Stimulated activated CD4-positive, alpha-beta T cell treated with anti-CD3 and anti-CD28 coated beads, Interleukin-12 subunit alpha, Interleukin-12 subunit beta, amount 100 ng/mL, for 24 hours (primary cell): Measurements from ENCODE around the gene CYP27C1.
"Not testable (repeated sequence)": the region's sequence is repeated elsewhere in the genome, so short reads cannot be mapped to it uniquely, and the experiment has no call there.

Source experiments
- DNase-seq, 2 experiments: peaks; one replicate each; pipeline ENCODE4 v3.0.0-alpha.2; 2020; ENCODE audit warnings: low read depth in 2 of 2

Gene CYP27C1

GRCh38 chr2:127220102-127220767 is at the start of gene CYP27C1:
Gene CYP27C1 (minus strand): TSS chr2:127220299. CDS start chr2:127220270, 29 bp downstream.
- no peak for DNase-seq

DNA sequence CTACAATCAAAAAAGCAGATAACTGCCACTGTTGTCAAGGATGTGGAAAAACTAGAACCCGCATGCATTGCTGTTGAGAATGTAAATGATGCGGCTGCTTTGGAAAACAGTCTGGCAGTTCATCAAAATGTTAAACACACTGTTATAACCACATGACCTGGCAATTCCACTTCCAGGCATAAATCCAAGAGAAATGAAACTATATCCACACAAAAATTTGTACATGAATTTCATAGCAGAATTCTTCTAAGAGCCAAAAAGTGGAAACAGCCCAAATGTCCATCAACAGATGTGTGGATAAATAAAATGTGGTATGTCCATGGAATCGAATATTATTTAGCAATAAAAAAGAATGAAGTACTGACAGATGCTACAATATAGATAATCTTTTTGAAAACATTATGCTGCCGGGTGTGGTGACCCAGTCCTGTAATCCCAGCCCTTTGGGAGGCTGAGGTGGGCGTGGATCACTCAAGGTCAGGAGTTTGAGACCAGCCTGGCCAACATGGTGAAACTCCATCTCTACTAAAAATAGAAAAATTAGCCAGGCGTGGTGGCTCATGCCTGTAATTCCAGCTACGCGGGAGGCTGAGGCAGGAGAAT is 41.8 kb upstream of the CYP27C1 start:
- no peak for DNase-seq

DNA sequence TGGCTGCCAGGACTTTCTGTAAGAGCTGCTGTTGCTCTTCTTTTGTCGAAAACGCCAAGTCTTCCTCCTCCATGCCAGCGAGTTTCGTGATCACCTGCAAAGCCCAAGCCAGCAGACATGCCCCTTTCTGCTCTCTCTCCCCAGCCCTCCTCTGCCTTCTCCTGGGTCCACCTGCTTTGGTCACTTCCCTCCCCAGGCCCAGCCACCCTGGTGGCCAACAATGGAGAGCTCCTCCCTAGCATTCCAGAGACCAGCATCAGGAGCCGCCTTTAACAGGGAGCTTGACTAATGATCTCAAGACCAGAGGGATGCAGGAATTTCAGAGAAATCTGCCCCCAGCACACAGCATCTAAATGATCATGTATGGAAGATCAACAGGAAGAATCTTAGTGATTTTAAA is 39.3 kb upstream of the CYP27C1 start:
- DNase-seq: no peak

DNA sequence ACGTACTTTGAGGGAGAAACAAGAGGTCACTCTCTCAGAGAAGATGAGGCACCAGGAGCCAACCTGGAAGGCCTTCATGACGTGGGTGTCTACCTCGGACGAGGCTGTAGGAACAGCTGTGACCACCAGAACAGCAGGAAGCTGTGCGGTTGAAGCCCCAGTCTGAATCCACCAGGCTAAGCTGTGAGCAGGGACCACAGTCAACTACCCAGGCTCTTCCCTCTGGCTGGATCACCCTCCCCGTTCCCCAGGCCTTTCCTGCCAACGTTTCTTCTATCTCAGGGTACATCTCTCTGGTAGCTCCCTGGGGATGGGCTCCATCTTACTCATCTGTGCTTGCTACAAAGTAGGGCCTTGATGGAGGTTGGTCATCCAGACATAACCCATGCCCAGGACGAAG is 36.8 kb upstream of the CYP27C1 start:
- no peak for DNase-seq

DNA sequence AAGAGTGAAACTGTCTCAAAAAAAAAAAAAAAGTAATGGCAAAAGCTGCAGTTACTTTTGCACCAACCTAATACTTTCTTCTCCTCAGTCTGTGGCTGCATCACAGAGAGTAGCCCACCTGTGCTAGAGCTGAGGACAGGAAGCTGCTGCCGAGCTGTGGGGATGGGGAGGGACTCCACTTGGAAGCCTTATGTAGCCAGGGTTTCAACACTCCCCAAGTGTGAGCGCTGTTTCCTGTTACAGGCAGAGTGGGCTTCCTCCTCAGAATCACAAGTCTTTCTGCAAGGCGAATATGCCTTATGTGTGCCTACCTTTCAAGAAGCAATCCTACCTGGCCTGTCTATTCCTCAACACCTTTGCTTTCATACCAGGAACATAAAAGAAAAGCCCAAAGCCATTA is 36.3 kb upstream of the CYP27C1 start:
- no peak for DNase-seq

GRCh38 chr2:127255721-127256120 is 35.6 kb upstream of the CYP27C1 start:
- DNase-seq: no peak

GRCh38 chr2:127255146-127255545 is 35.0 kb upstream of the CYP27C1 start:
- no peak for DNase-seq

GRCh38 chr2:127254386-127254981 is 34.4 kb upstream of the CYP27C1 start:
- DNase-seq: no peak

- DNase-seq: not testable (repeated sequence)
These were observed 21.1 kb upstream of the CYP27C1 start for GRCh38 chr2:127241184-127241583.

DNA sequence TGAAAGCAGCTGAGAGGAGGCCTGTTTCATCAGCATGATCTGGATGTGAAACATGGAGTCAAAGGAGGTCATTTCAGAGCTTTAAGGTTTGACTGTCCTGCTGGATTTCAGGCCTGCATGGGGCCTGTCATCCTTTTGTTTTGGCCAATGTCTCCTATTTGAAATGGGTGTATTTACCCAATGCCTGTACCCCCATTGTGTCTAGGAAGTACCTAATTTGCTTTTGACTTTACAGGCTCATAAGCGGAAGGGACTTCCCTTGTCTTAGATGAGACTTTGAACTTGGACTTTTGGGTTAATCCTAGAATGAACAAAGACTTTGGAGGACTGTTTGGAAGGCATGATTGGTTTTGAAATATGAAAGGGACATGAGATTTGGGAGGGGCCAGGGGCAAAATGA is 19.3 kb upstream of the CYP27C1 start:
- DNase-seq: no peak

DNA sequence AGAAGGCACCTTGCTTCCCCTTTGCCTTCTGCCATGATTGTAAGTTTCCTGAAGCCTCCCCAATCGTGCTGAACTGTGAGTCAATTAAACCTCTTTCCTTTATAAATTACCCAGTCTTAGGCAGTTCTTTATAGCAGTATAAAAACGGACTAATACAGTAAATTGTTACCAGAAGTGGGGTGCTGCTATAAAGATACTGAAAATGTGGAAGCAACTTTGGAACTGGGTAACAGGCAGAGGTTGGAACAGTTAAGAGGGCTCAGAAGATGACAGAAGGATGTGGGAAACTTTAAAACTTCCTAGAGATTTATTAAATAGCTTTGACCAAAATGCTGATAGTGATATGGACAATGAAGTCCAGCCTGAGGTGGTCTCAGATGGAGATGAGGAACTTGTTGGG is 17.7 kb upstream of the CYP27C1 start:
- DNase-seq: not testable (repeated sequence)

DNA sequence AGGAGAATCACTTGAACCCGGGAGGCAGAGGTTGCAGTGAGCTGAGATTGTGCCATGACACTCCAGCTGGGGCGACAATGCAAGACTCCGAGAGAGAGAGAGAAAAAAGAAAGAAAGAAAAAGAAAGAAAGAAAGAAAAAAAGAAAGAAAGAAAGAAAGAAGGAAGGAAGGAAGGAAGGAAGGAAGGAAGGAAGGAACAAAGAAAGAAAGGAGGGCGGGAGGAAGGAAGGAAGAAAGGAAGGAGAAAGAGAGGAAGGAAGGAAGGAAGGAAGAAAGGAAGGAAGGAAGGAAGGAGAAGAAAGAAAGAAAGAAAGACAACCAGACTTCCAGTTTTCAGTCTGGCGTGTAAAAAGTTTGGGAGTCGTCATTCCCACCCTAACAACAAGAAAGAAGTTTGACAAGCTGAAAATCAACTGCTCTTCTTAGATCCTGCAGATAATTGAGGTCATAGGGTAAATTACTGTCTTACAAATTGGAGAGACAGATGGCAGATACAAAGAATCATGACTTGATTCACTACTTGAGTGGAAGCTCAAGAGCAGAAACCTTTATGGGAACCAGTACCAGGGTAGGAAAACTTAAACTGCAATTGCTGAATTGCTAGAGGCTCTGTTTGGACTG is 15.1 kb upstream of the CYP27C1 start:
- DNase-seq: no peak

GRCh38 chr2:127233710-127234109 is 13.6 kb upstream of the CYP27C1 start:
- no peak for DNase-seq

DNA sequence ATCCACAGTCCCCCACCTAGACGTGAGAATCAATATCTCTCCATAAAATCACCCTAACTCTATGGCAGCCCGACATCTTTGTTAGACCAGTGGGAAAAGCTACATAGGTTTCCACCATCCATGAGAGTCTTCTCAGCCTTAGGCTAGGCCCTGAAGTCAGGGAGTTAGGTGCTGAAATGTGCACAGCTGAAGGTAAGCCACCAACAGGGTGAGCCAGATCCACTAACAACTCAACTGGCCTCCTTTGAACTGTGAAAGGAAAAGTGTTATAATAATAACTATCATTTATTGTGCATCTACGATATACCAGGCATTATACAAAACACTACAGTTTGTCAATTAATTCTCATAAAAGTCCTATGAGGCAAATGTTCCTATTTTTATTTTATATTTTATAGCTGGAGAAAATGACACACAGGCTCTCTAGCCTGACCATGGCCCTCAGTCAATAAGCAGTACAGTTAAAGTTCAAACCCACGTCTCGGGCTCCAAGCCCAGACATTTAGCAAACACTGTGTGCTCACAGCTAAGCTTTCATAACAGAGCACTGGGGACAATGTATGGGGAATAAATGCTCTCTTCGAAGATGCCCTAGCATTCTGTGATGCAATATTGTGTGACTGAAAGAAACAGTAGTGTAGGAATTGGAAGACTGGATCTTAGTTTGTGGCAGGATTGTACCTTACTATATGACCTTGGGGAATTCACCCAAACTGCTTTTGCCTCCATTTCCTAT is 11.2 kb upstream of the CYP27C1 start:
- DNase-seq: no peak

DNA sequence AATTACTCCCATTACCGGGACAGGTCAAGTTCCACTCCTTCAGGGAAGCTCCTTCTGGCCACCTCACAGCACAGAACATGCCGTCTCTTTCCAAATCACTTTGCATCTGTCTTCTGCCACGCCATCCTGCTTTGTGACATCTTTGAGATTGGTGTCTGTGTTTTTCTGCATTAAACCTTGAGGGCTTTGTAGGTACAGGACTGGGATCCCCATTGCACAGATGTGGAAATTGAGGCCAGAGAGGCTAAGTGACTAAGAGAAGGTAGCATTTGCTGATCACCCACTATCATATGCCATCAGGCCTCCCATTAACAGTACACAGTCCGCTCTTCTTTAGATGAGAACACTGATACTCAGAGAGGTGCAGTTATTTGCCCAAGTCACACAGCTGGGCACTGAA is 9.5 kb upstream of the CYP27C1 start:
- no peak for DNase-seq

GRCh38 chr2:127228102-127228501 is 8.0 kb upstream of the CYP27C1 start:
- DNase-seq: no peak

- not testable (repeated sequence) for DNase-seq
These were observed 7.2 kb upstream of the CYP27C1 start for GRCh38 chr2:127227264-127227660.

DNA sequence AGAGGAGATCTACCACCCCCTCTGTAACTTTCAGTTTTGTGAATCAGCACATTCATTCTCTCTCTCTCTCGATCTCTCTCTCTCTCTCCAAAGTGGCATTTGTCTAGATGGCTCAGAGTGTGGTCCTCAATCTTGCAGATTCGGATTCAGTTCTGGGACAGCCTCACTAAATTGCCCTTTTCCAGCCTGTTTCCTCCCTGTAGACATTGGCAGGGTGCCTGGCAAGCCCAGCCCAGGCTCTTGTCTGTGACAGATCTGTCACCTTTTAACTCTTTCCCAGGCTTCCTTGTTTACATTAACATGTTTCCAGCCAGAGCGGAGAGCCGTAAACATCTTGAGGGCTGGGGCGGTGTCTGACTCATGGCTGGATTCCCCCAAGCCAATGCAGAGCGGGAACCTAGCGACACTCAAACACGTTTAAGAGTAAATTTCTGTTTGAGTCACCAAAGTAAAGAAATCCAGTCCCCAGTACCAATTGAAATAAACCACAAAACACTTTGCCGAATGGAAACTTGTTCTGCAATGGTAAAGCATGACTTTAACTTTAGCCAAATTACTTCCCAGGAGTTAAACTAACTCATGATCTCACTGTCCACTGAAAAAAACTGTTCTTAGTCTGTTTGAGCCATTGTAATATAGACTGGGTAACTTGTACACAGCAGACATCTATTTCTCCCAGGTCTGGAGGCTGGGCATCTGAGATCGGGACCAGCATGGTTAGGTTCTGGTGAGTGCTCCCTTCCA is 6.6 kb upstream of the CYP27C1 start:
- DNase-seq: peak in 1 of 2 experiments; percentile 47

DNA sequence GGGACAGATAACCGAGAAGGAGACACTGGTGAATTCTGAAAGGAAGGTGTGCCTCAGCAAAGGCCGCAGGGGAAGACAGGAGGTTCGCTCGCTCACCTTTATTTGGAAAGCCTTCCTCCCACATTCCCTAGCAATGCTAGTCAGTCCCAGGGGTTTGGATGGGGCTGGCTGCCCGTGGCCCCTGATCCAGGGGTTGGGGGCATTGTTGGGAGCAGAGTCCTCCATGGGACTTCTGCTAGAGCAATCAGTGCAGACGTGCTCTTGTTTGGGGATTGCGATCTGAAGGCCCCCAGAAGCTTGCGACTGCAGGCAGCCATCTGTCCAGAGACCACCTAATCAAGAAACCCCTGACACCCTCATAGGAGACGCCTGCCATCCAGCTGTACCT is 6.0 kb upstream of the CYP27C1 start:
- DNase-seq: no peak

DNA sequence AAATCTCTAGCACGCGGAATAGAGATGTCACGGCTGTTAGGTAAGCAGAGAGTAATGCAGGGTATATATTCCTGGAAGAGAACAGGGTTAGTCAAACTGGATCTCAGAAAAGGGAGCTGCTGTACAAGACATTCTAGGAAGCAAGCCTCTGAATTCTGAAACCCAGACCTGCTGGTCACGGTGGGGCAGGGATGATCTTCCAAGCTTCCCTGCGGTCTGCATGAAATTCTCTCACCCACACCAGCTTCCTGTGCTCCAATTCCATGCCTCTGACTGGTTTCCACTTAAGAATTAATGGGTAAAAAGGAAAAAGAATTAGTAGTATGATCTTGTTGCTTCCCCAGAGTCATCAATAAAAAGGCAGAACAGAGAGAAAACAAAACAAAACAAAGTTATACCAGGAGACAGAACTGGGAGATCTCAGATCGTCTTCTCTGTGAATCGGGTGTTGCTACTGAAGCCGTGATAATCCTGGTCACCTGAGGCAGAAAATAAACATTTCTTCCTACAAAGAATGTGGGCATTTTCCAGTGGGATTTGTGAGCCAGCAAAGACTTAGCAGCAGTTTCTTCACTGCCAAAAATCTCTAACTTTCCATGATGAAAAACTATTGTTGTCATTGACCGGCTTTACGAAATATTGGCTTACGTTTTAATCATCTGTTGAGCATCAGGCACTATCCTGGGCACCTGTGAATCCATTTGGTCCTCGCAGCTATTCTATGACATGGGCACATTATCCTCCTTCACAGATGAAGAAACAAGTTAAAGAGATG is 5.3 kb upstream of the CYP27C1 start:
- DNase-seq: no peak

GRCh38 chr2:127224135-127224534 is 4.0 kb upstream of the CYP27C1 start:
- not testable (repeated sequence) for DNase-seq
